ENCODE measurements around the gene MATN4. TPM values are rescaled to one million over a fixed set of nuclear protein-coding genes. Genes with fewer than 3 reads are reported as not detected.

Gene MATN4
- total and polyA plus RNA-seq, 2 of the 4 experiments (the other 2 are of a cell fraction), result 0.12 TPM; not detected in 1

- Histone ChIP-seq H3K4me3 (ENCODE audit: insufficient read depth, low read depth, low read length) (no peak overlapping the region), H3K27me3 (ENCODE audit: control insufficient read depth, insufficient read depth, low read length) (peaks cover 26% of the 10 kb centered on the region), H3K18ac (ENCODE audit: low read depth, low read length) (no peak overlapping the region), H2AK5ac (ENCODE audit: low read depth, low read length) (no peak overlapping the region), H3K79me1 (ENCODE audit: low read depth in 1 of 2, low read length in 2 of 2) (no peaks in the 10 kb centered on the region), H3K9me1 (ENCODE audit: insufficient read depth, low read length) (no peaks in the 10 kb centered on the region), H4K8ac (ENCODE audit: low read depth in 2 of 2, low read length in 2 of 2) (no peak overlapping the region), H3K36me3 (ENCODE audit: control insufficient read depth, insufficient read depth, low read length) (no peaks in the 10 kb centered on the region), H2BK5ac (ENCODE audit: low read depth, low read length, poor library complexity, severe bottlenecking) (peak overlapping the region; percentile 69), H3K4me1 (ENCODE audit: control insufficient read depth, insufficient read depth, low read length) (no peaks in the 10 kb centered on the region), H2BK15ac (ENCODE audit: low read depth, low read length) (no peak overlapping the region), H3K23ac (ENCODE audit: low read depth, low read length) (no peak overlapping the region), H3K27ac (ENCODE audit: insufficient read depth, low read length) (no peak overlapping the region), H3K56ac (ENCODE audit: extremely low read depth, insufficient read depth, low read length) (no peak overlapping the region), H3K14ac (replicated peaks; ENCODE audit: low read depth, low read length) (no peak overlapping the region), H2BK120ac (ENCODE audit: low read depth, low read length) (no peak overlapping the region), H3K4ac (ENCODE audit: low read depth, low read length) (no peak overlapping the region), H3K9ac (ENCODE audit: low read depth, low read length) (no peak overlapping the region), H4K20me1 (ENCODE audit: insufficient read depth, low read length) (no peaks in the 10 kb centered on the region), H4K5ac (ENCODE audit: low read depth, low read length) (no peak overlapping the region), H2AFZ (replicated peaks; ENCODE audit: low read length, poor library complexity) (no peak overlapping the region), H2AK9ac (replicated peaks; ENCODE audit: low read depth, low read length, poor library complexity) (no peak overlapping the region), H2BK20ac (ENCODE audit: low read depth, low read length) (no peak overlapping the region), H3K9me3 (ENCODE audit: control insufficient read depth, insufficient read depth, low read length) (no peaks in the 10 kb centered on the region), H3K4me2 (ENCODE audit: low read depth, low read length) (no peak overlapping the region), H4K91ac (ENCODE audit: insufficient read depth, low read depth, low read length) (no peak overlapping the region)
- ChIA-PET CTCF (no interaction called here), POLR2A (ENCODE audit: unreplicated experiment) (no interaction called here)
- in situ Hi-C loops (cut with MboI; ENCODE audit: low sequenced_read_pairs) (loop anchor here (10.0 to 25.0 kb wide), 2 partner anchors 171 to 268 kb away; partner anchors contain the start of genes KCNS1, WFDC12 and WFDC5), intact Hi-C loops (cut with micrococcal nuclease) (no loop called here), dilution Hi-C loops (cut with HindIII; ENCODE audit: low sequenced_read_pairs, unreplicated experiment) (no loop called here)
- DNase-seq, result no peak
- no TSS peak for BruUV-seq (replicated peaks)
- 56% methylated on average over 2 of the region's 7 CpGs; no CpG with 5 or more reads in 1 of the 2 experiments for WGBS, 2 experiments (ENCODE audit: extremely low coverage in 2 of 2, insufficient read length in 1 of 2)
- no peak for ATAC-seq (ENCODE audit: low read depth)
- no peak for TF ChIP-seq USF2 (IDR thresholded peaks at IDR 0.05; ENCODE audit: low read depth, low read length)
- no peak for TF ChIP-seq MAFK (IDR thresholded peaks at IDR 0.05; ENCODE audit: low read depth, low read length)
- no peak for TF ChIP-seq RAD21 (IDR thresholded peaks at IDR 0.05; ENCODE audit: low read length)
- TF ChIP-seq CTCF (conservative IDR thresholded peaks at IDR 0.05; ENCODE audit: low read depth, low read length), result no peak
- no peak for TF ChIP-seq CHD1 (IDR thresholded peaks at IDR 0.05; ENCODE audit: low read depth, low read length)
- TF ChIP-seq MXI1 (IDR thresholded peaks at IDR 0.05; ENCODE audit: borderline replicate concordance, low read depth, low read length), result no peak
- TF ChIP-seq MAZ (IDR thresholded peaks at IDR 0.05; ENCODE audit: borderline replicate concordance, low read depth, low read length), result no peak
- TF ChIP-seq SMC3 (IDR thresholded peaks at IDR 0.05; ENCODE audit: low read depth, low read length), result no peak
- no peak for TF ChIP-seq CEBPB (IDR thresholded peaks at IDR 0.05; ENCODE audit: low read depth, low read length)
- no peak for TF ChIP-seq FOS (IDR thresholded peaks at IDR 0.05; ENCODE audit: low read depth, low read length)
- TF ChIP-seq BHLHE40 (IDR thresholded peaks at IDR 0.05; ENCODE audit: low read depth, low read length), result no peak
- no peak for TF ChIP-seq ELK1 (IDR thresholded peaks at IDR 0.05; ENCODE audit: borderline replicate concordance, low read depth, low read length)
- TF ChIP-seq POLR2A (IDR thresholded peaks at IDR 0.05; ENCODE audit: low read depth, low read length), result no peak
- no peak for TF ChIP-seq RCOR1 (IDR thresholded peaks at IDR 0.05; ENCODE audit: insufficient replicate concordance, low read length)
- TF ChIP-seq RFX5 (IDR thresholded peaks at IDR 0.05; ENCODE audit: low read depth, low read length), result no peak
Measured at GRCh38 chr20:45282700-45283550, 25.2 kb downstream of the MATN4 start.

Data from IMR-90 (cell line).